ENCODE data around the gene B4GAT1.
"Not testable (repeated sequence)": the region's sequence is repeated elsewhere in the genome, so short reads cannot be mapped to it uniquely, and the experiment has no call there.

B4GAT1 gene

GRCh38 chr11:66360406-66361073 lies 13.1 kb upstream of the B4GAT1 start:
- no peaks in the 10 kb centered on the region for H3K27me3 ChIP-seq (ENCODE audit: insufficient read depth, low read length, poor library complexity)
- H3K23ac ChIP-seq (ENCODE audit: low read length) = no peak overlapping the region
- H3K27ac ChIP-seq (ENCODE audit: low read depth, low read length) = no peak overlapping the region
- H3K56ac ChIP-seq (ENCODE audit: low read length) = no peak overlapping the region
- no peak overlapping the region for H2AK5ac ChIP-seq (ENCODE audit: low read length)
- H3K18ac ChIP-seq (ENCODE audit: low read length) = no peak overlapping the region
- no peak overlapping the region for H3K9ac ChIP-seq (ENCODE audit: low read length)
- H4K5ac ChIP-seq (ENCODE audit: low read length) = no peak overlapping the region
- no peak overlapping the region for H2BK15ac ChIP-seq (replicated peaks; ENCODE audit: low read depth)
- H4K8ac ChIP-seq (ENCODE audit: low read depth, low read length) = no peak overlapping the region
- H3K4me1 ChIP-seq (ENCODE audit: control insufficient read depth, low read depth, low read length) = no peaks in the 10 kb centered on the region
- H3K79me1 ChIP-seq (ENCODE audit: low read length) = peaks cover 1% of the 10 kb centered on the region
- no peak for DNase-seq
- H3K4me2 ChIP-seq (ENCODE audit: low read length) = no peak overlapping the region
- no peak overlapping the region for H3K4me3 ChIP-seq (ENCODE audit: low read length)
- WGBS (ENCODE audit: extremely low coverage, insufficient coverage, low lambda C conversion rate) = no CpG with 5 or more reads among the region's 15 CpGs
- no peaks in the 10 kb centered on the region for H3K79me2 ChIP-seq (ENCODE audit: control insufficient read depth, insufficient read depth, low read length)
- no peak overlapping the region for H3K4ac ChIP-seq (ENCODE audit: low read depth, low read length)
- H3K36me3 ChIP-seq (ENCODE audit: control insufficient read depth, insufficient read depth, low read length) = peaks cover 5% of the 10 kb centered on the region
- H2BK120ac ChIP-seq (ENCODE audit: low read depth, low read length) = no peak overlapping the region
- H2BK5ac ChIP-seq (ENCODE audit: low read length) = no peak overlapping the region

GRCh38 chr11:66359662-66360087 lies 12.2 kb upstream of the B4GAT1 start:
- no peak overlapping the region for H3K9ac ChIP-seq (ENCODE audit: low read length)
- H3K79me1 ChIP-seq (ENCODE audit: low read length) = peaks cover 1% of the 10 kb centered on the region
- H4K8ac ChIP-seq (ENCODE audit: low read depth, low read length) = no peak overlapping the region
- H2BK15ac ChIP-seq (replicated peaks; ENCODE audit: low read depth) = no peak overlapping the region
- WGBS (ENCODE audit: extremely low coverage, insufficient coverage, low lambda C conversion rate) = no CpG with 5 or more reads among the region's 3 CpGs
- peaks cover 3% of the 10 kb centered on the region for H3K36me3 ChIP-seq (ENCODE audit: control insufficient read depth, insufficient read depth, low read length)
- no peaks in the 10 kb centered on the region for H3K79me2 ChIP-seq (ENCODE audit: control insufficient read depth, insufficient read depth, low read length)
- no peak overlapping the region for H3K4me2 ChIP-seq (ENCODE audit: low read length)
- no peak overlapping the region for H3K4me3 ChIP-seq (ENCODE audit: low read length)
- H2BK120ac ChIP-seq (ENCODE audit: low read depth, low read length) = no peak overlapping the region
- no peak overlapping the region for H3K4ac ChIP-seq (ENCODE audit: low read depth, low read length)
- H3K4me1 ChIP-seq (ENCODE audit: control insufficient read depth, low read depth, low read length) = no peaks in the 10 kb centered on the region
- peak; percentile 62 for DNase-seq
- no peak overlapping the region for H3K18ac ChIP-seq (ENCODE audit: low read length)
- H4K5ac ChIP-seq (ENCODE audit: low read length) = no peak overlapping the region
- H3K27me3 ChIP-seq (ENCODE audit: insufficient read depth, low read length, poor library complexity) = no peaks in the 10 kb centered on the region
- no peak overlapping the region for H2AK5ac ChIP-seq (ENCODE audit: low read length)
- no peak overlapping the region for H3K27ac ChIP-seq (ENCODE audit: low read depth, low read length)
- no peak overlapping the region for H2BK5ac ChIP-seq (ENCODE audit: low read length)
- no peak overlapping the region for H3K56ac ChIP-seq (ENCODE audit: low read length)
- H3K23ac ChIP-seq (ENCODE audit: low read length) = no peak overlapping the region

- not testable (repeated sequence) for H4K5ac ChIP-seq (ENCODE audit: low read length); H3K4me2 ChIP-seq (ENCODE audit: low read length); H3K9ac ChIP-seq (ENCODE audit: low read length); H3K4me1 ChIP-seq (ENCODE audit: control insufficient read depth, low read depth, low read length); H3K56ac ChIP-seq (ENCODE audit: low read length); H2BK15ac ChIP-seq (replicated peaks; ENCODE audit: low read depth); H2BK120ac ChIP-seq (ENCODE audit: low read depth, low read length); H3K18ac ChIP-seq (ENCODE audit: low read length); H3K79me2 ChIP-seq (ENCODE audit: control insufficient read depth, insufficient read depth, low read length); H3K27me3 ChIP-seq (ENCODE audit: insufficient read depth, low read length, poor library complexity); H3K27ac ChIP-seq (ENCODE audit: low read depth, low read length); H3K4me3 ChIP-seq (ENCODE audit: low read length); H3K4ac ChIP-seq (ENCODE audit: low read depth, low read length); DNase-seq; H3K79me1 ChIP-seq (ENCODE audit: low read length); H4K8ac ChIP-seq (ENCODE audit: low read depth, low read length); H2BK5ac ChIP-seq (ENCODE audit: low read length); H3K23ac ChIP-seq (ENCODE audit: low read length); H3K36me3 ChIP-seq (ENCODE audit: control insufficient read depth, insufficient read depth, low read length); H2AK5ac ChIP-seq (ENCODE audit: low read length)
- no CpG with 5 or more reads among the region's 8 CpGs for WGBS (ENCODE audit: extremely low coverage, insufficient coverage, low lambda C conversion rate)
Measured at GRCh38 chr11:66350560-66351235, 3.3 kb upstream of the B4GAT1 start.

GRCh38 chr11:66349084-66349386 lies 1.6 kb upstream of the B4GAT1 start:
- Histone ChIP-seq H3K56ac (ENCODE audit: low read length) (no peak overlapping the region), H3K79me2 (ENCODE audit: control insufficient read depth, insufficient read depth, low read length) (peaks cover 8% of the 10 kb centered on the region), H2AK5ac (ENCODE audit: low read length) (no peak overlapping the region), H3K4ac (ENCODE audit: low read depth, low read length) (no peak overlapping the region), H3K79me1 (ENCODE audit: low read length) (peaks cover 6% of the 10 kb centered on the region), H3K4me3 (ENCODE audit: low read length) (no peak overlapping the region), H2BK5ac (ENCODE audit: low read length) (no peak overlapping the region), H4K5ac (ENCODE audit: low read length) (no peak overlapping the region), H2BK15ac (replicated peaks; ENCODE audit: low read depth) (no peak overlapping the region), H3K27ac (ENCODE audit: low read depth, low read length) (no peak overlapping the region), H3K23ac (ENCODE audit: low read length) (no peak overlapping the region), H3K9ac (ENCODE audit: low read length) (no peak overlapping the region), H3K4me2 (ENCODE audit: low read length) (no peak overlapping the region), H3K18ac (ENCODE audit: low read length) (no peak overlapping the region), H3K4me1 (ENCODE audit: control insufficient read depth, low read depth, low read length) (no peaks in the 10 kb centered on the region), H4K8ac (ENCODE audit: low read depth, low read length) (no peak overlapping the region), H2BK120ac (ENCODE audit: low read depth, low read length) (no peak overlapping the region), H3K36me3 (ENCODE audit: control insufficient read depth, insufficient read depth, low read length) (no peaks in the 10 kb centered on the region), H3K27me3 (ENCODE audit: insufficient read depth, low read length, poor library complexity) (no peaks in the 10 kb centered on the region)
- no peak for DNase-seq
- WGBS (ENCODE audit: extremely low coverage, insufficient coverage, low lambda C conversion rate) = no CpG with 5 or more reads among the region's 2 CpGs

GRCh38 chr11:66346476-66347424 lies 679 bp downstream of the B4GAT1 start:
- Histone ChIP-seq H2BK120ac (ENCODE audit: low read depth, low read length) (no peak overlapping the region), H3K27me3 (ENCODE audit: insufficient read depth, low read length, poor library complexity) (no peaks in the 10 kb centered on the region), H4K5ac (ENCODE audit: low read length) (peak overlapping the region; percentile 81), H3K4ac (ENCODE audit: low read depth, low read length) (no peak overlapping the region), H3K56ac (ENCODE audit: low read length) (peak overlapping the region; percentile 100), H3K79me1 (ENCODE audit: low read length) (peaks cover 18% of the 10 kb centered on the region), H3K4me2 (ENCODE audit: low read length) (peak overlapping the region; percentile 87), H2AK5ac (ENCODE audit: low read length) (no peak overlapping the region), H3K27ac (ENCODE audit: low read depth, low read length) (peak overlapping the region; percentile 8), H3K18ac (ENCODE audit: low read length) (no peak overlapping the region), H3K36me3 (ENCODE audit: control insufficient read depth, insufficient read depth, low read length) (peaks cover 2% of the 10 kb centered on the region), H3K4me3 (ENCODE audit: low read length) (peak overlapping the region; percentile 89), H3K9ac (ENCODE audit: low read length) (peak overlapping the region; percentile 98), H2BK15ac (replicated peaks; ENCODE audit: low read depth) (no peak overlapping the region), H3K4me1 (ENCODE audit: control insufficient read depth, low read depth, low read length) (no peaks in the 10 kb centered on the region), H2BK5ac (ENCODE audit: low read length) (no peak overlapping the region), H4K8ac (ENCODE audit: low read depth, low read length) (no peak overlapping the region), H3K79me2 (ENCODE audit: control insufficient read depth, insufficient read depth, low read length) (peaks cover 14% of the 10 kb centered on the region), H3K23ac (ENCODE audit: low read length) (peak overlapping the region; percentile 97)
- WGBS (ENCODE audit: extremely low coverage, insufficient coverage, low lambda C conversion rate) = no CpG with 5 or more reads among the region's 68 CpGs
- DNase-seq = no peak
